HepG2 (cell line): ENCODE data around the gene JCAD. TPM values are rescaled to one million over a fixed set of nuclear protein-coding genes. Genes with fewer than 3 reads are reported as not detected.

Experiments
- ATAC-seq: fragments of 200-7000 bp; cut with Tn5 transposase; 3 replicates; pipeline ENCODE4 v1.9.1; 2020; ENCODE audit warnings: mild to moderate bottlenecking, moderate library complexity
- BruUV-seq: library from RNA; stranded (reverse); fragments of 400-500 nt; replicated peaks from 2 replicates; lab custom pipeline; 2021; lab: Mats Ljungman, UMichigan
- CTCF ChIA-PET: fragments of 300-600 bp; formaldehyde crosslinking; extraction: SDS; loops from one replicate; lab custom pipeline; 2021; ENCODE audit warnings: low total read pairs, inconsistent platforms, low intra/inter-chr PET ratio; lab: Yijun Ruan, JAX
- POLR2A ChIA-PET: fragments of 350-600 bp; sonication (Branson Sonifier 250); formaldehyde crosslinking; loops from one replicate; lab custom pipeline; 2020; ENCODE audit warnings: antibody characterized with exemption, inconsistent platforms; lab: Yijun Ruan, JAX
- DNase-seq: peaks from one replicate; pipeline ENCODE4 v3.0.0-alpha.2; 2015; ENCODE audit warnings: low spot score
- FAIRE-seq: peaks from 3 replicates; lab custom pipeline; 2011; peaks lifted over from hg19 to GRCh38; lab: Jason Lieb, UNC
- H2AFZ ChIP-seq: one replicate; pipeline ENCODE4 v1.6.1; 2011; ENCODE audit warnings: low read length, inconsistent platforms
- H3K27ac ChIP-seq: fragments of 300-600 bp; 3 replicates; pipeline ENCODE4 v1.8.0; 2011; ENCODE audit warnings: mixed run types, mild to moderate bottlenecking, mixed read lengths, low read length, inconsistent platforms; ENCODE audit not compliant: insufficient read depth; ENCODE audit errors: extremely low read length
- H3K27me3 ChIP-seq, 2 experiments: fragments of 200-600 bp in 1 of 2; 2 replicates in 1 of 2; 3 replicates in 1 of 2; pipeline versions ENCODE4 v1.6.0 to v1.8.0; 2011; ENCODE audit warnings: low read length in 2 of 2, mild to moderate bottlenecking in 2 of 2, moderate library complexity in 2 of 2, inconsistent platforms in 1 of 2; ENCODE audit not compliant: insufficient read depth in 2 of 2, control insufficient read depth in 1 of 2
- H3K36me3 ChIP-seq, 2 experiments: fragments of 200-600 bp in 1 of 2; replicated peaks in 1 of 2; 2 replicates in 1 of 2; 3 replicates in 1 of 2; pipeline versions ENCODE4 v1.5.1 to v1.8.0; 2011; ENCODE audit warnings: low read length in 2 of 2, inconsistent platforms in 1 of 2; ENCODE audit not compliant: insufficient read depth in 2 of 2, control insufficient read depth in 1 of 2
- H3K4me1 ChIP-seq: 2 replicates; pipeline ENCODE4 v1.5.1; 2012; ENCODE audit warnings: low read length, inconsistent platforms; ENCODE audit not compliant: insufficient read depth
- H3K4me2 ChIP-seq: 2 replicates; pipeline ENCODE4 v1.6.0; 2011; ENCODE audit warnings: low read depth, low read length, inconsistent platforms
- H3K4me3 ChIP-seq, 3 experiments: fragments of 200-600 bp in 1 of 3; sonication (generic), shearing (Covaris generic) in 1 of 3; replicated peaks in 1 of 3; 2 replicates each; pipeline ENCODE4 v1.5.1; 2011 to 2016; ENCODE audit warnings: low read length in 3 of 3, inconsistent platforms in 2 of 3, low read depth in 2 of 3, mild to moderate bottlenecking in 2 of 3, control low read depth in 1 of 3, mixed read lengths in 1 of 3; ENCODE audit not compliant: insufficient read depth in 1 of 3
- H3K79me2 ChIP-seq: one replicate; pipeline ENCODE4 v1.6.1; 2011; ENCODE audit warnings: low read length, inconsistent platforms; ENCODE audit not compliant: insufficient read depth
- H3K9ac ChIP-seq: 2 replicates; pipeline ENCODE4 v1.6.0; 2011; ENCODE audit warnings: mild to moderate bottlenecking, low read depth, low read length, inconsistent platforms; ENCODE audit not compliant: insufficient read depth
- H3K9me3 ChIP-seq: 2 replicates; pipeline ENCODE4 v1.5.1; 2012; ENCODE audit warnings: mild to moderate bottlenecking, low read length
- H4K20me1 ChIP-seq: 2 replicates; pipeline ENCODE4 v1.6.0; 2011; ENCODE audit warnings: inconsistent platforms, mild to moderate bottlenecking, low read length, moderate library complexity; ENCODE audit not compliant: insufficient read depth
- NCOA1 ChIP-seq: sonication (generic); formaldehyde crosslinking; IDR thresholded peaks from 2 replicates; pipeline ENCODE4 v1.9.0; 2021; ENCODE audit warnings: missing genetic modification reagents
- PHF5A ChIP-seq: IDR thresholded peaks from one replicate; pipeline ENCODE4 v1.6.1; 2018; ENCODE audit warnings: low read depth, missing genetic modification reagents; ENCODE audit not compliant: unreplicated experiment
- POGK ChIP-seq: sonication (generic); formaldehyde crosslinking; conservative IDR thresholded peaks from 2 replicates; pipeline ENCODE4 v1.8.0; 2022; ENCODE audit warnings: mild to moderate bottlenecking, moderate library complexity, missing genetic modification reagents
- RAD51 ChIP-seq: fragments of 450-650 bp; IDR thresholded peaks from 2 replicates; pipeline ENCODE4 v1.6.1; 2016; ENCODE audit warnings: borderline replicate concordance
- REPIN1 ChIP-seq: sonication (generic); formaldehyde crosslinking; IDR thresholded peaks from 2 replicates; pipeline ENCODE4 v1.8.0; 2022; ENCODE audit warnings: missing genetic modification reagents, low read depth, mild to moderate bottlenecking, borderline replicate concordance
- SATB2 ChIP-seq: sonication (generic); formaldehyde crosslinking; IDR thresholded peaks from 2 replicates; pipeline ENCODE4 v1.5.0; 2020; ENCODE audit warnings: missing genetic modification reagents
- TBL1XR1 ChIP-seq: fragments of 150-350 bp; IDR thresholded peaks from 2 replicates; pipeline ENCODE4 v1.6.1; 2014; ENCODE audit warnings: borderline replicate concordance, low read length; ENCODE audit not compliant: partially characterized antibody
- ZFP37 ChIP-seq: sonication (generic); formaldehyde crosslinking; IDR thresholded peaks from 2 replicates; pipeline ENCODE4 v1.4.0; 2020; ENCODE audit warnings: missing genetic modification reagents, borderline replicate concordance
- ZKSCAN1 ChIP-seq: fragments of 150-350 bp; IDR thresholded peaks from 2 replicates; pipeline ENCODE4 v1.6.1; 2014; ENCODE audit warnings: low read length
- ZNF354B ChIP-seq: sonication (generic); formaldehyde crosslinking; IDR thresholded peaks from 2 replicates; pipeline ENCODE4 v1.8.0; 2022; ENCODE audit warnings: mild to moderate bottlenecking, missing genetic modification reagents
- ZNF572 ChIP-seq: sonication (generic); formaldehyde crosslinking; IDR thresholded peaks from 2 replicates; pipeline ENCODE4 v1.5.1; 2020; ENCODE audit warnings: mild to moderate bottlenecking, missing genetic modification reagents
- ZNF580 ChIP-seq: IDR thresholded peaks from 2 replicates; pipeline ENCODE4 v1.6.1; 2016; ENCODE audit warnings: low read depth, borderline replicate concordance
- ZNF660 ChIP-seq: sonication (generic); formaldehyde crosslinking; IDR thresholded peaks from 2 replicates; pipeline ENCODE4 v1.5.1; 2020; ENCODE audit warnings: mild to moderate bottlenecking, low read depth, missing genetic modification reagents, borderline replicate concordance
- WGBS: methylation state at CpG from one replicate; pipeline ENCODE4 v1.1.6; 2017; ENCODE audit warnings: low lambda C conversion rate; 5-methylcytosine and 5-hydroxymethylcytosine counted together
- in situ Hi-C: cut with HindIII; loops from 2 replicates; pipeline ENCODE4 v1.10.0; 2017; ENCODE audit warnings: low pct_unique_long_range_greater_than_20kb; ENCODE audit not compliant: extremely low pct_ligation_motif_present
- intact Hi-C: fragments of 100-400 bp; cut with micrococcal nuclease; formaldehyde crosslinking; loops from one replicate; pipeline ENCODE4 v1.10.0; 2022; ENCODE audit not compliant: unreplicated experiment
- polyA plus RNA-seq, 8 experiments: library from polyadenylated mRNA; depleted of rRNA in 3 of 8; stranded (reverse) in 7 of 8; unstranded in 1 of 8; fragments of >200 nt; fragmentation: Illumina TruSeq in 4 of 8; extraction: Trizol in 4 of 8; gene quantifications; 2 replicates each; pipeline versions ENCODE4 v1.2.1 to v1.2.3, GENCODE V29; 2011 to 2016; ENCODE audit warnings: low read depth in 4 of 8, missing spikeins in 1 of 8, mixed read lengths in 1 of 8; ENCODE audit not compliant: insufficient read depth in 1 of 8
- total RNA-seq, 5 experiments: library from RNA; depleted of rRNA; stranded (reverse); fragments of >200 nt; fragmentation: Illumina TruSeq; extraction: Trizol; gene quantifications; 2 replicates each; pipeline ENCODE4 v1.2.3, GENCODE V29; 2016; ENCODE audit warnings: low read depth in 1 of 5

JCAD gene
- total and polyA plus RNA-seq, 2 of the 13 experiments (the other 11 are each of a cell fraction or from before 2014, with no cell fraction given), result 0.04 to 0.08 TPM

- Histone ChIP-seq H3K4me2 (no peak overlapping the region), H3K27me3 (peaks cover 0 to 32% of the 10 kb centered on the region in 2 experiments; a peak in 2 of 5 replicates), H3K79me2 (no peaks in the 10 kb centered on the region), H2AFZ (no peak overlapping the region), H4K20me1 (no peaks in the 10 kb centered on the region), H3K4me1 (peaks cover 25% of the 10 kb centered on the region), H3K4me3 (no peak overlapping the region), H3K9me3 (no peaks in the 10 kb centered on the region), H3K36me3 (no peaks in the 10 kb centered on the region), H3K27ac (no peak overlapping the region), H3K9ac (no peak overlapping the region)
- ATAC-seq, result no peak
- ChIA-PET POLR2A (no interaction called here), CTCF (no interaction called here)
- TF ChIP-seq ZNF572 (no peak), REPIN1 (CRISPR knock-in tag) (no peak), ZNF354B (CRISPR knock-in tag) (no peak), NCOA1 (CRISPR knock-in tag) (no peak), ZFP37 (CRISPR knock-in tag) (no peak), SATB2 (CRISPR knock-in tag) (no peak), ZKSCAN1 (no peak), POGK (CRISPR knock-in tag) (no peak), ZNF580 (CRISPR knock-in tag) (no peak), TBL1XR1 (no peak), RAD51 (no peak), ZNF660 (no peak), PHF5A (CRISPR knock-in tag) (no peak)
- WGBS, result 0% methylated on average over 4 of the region's 4 CpGs
- intact Hi-C loops, result no loop called here
- no TSS peak for BruUV-seq
- in situ Hi-C loops, result no loop called here
- no peak for FAIRE-seq
- no peak for DNase-seq
These were observed 2.5 kb downstream of the JCAD start for GRCh38 chr10:30056767-30057355.
